ENCODE data around the gene CDKN2AIP. TPM values are rescaled to one million over a fixed set of nuclear protein-coding genes. Genes with fewer than 3 reads are reported as not detected.
A peak's percentile ranks its signal among the peaks of the same experiment; 100 is the strongest.

The CDKN2AIP gene
- total and polyA plus RNA-seq, 7 experiments from 2014 or later: 24.9 to 58.2 (median 44.4) TPM

DNA sequence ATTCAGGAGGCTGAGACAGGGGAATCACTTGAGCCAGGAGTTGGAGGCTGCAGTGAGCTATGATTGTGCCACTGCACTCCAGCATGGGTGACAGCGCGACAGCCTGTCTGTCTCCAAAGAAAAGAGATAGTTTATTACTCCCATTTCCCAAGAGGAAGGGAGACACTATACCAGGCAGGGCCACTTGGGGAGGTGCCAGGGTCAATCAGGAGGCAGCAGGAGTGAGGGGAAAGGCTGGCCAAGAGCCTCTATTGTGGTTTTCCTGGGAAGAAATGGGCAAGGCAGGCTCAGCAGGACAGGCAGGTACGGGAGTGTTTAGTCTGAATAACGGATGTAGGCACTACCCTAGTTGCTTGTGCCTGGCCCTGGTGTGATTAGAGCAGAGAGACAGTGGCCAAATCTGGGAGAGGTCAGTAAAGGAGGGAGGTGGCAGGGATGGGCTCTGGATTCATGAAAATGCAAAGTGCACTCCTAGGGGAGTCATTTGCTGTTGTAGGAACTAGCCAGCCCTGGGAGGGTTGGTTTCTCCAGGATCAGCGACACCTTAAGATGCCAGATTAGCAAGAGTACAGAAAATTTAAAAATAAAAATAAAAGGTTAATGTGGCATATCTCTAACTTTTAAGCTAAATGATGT, 20.2 kb upstream of the CDKN2AIP start:
- Mint-ChIP-seq H3K27me3 (no peaks in the 10 kb centered on the region), H3K4me1 (peaks cover 0 to 13% (median 12%) of the 10 kb centered on the region in 7 donors), H3K9me3 (no peaks in the 10 kb centered on the region), H3K27ac (peak overlapping the region in 5 of 9 donors; percentile 4 to 73 (median 23)), H3K4me3 (no peak overlapping the region), H3K36me3 (no peaks in the 10 kb centered on the region)
- Histone ChIP-seq H3K4me1 (ENCODE audit: control insufficient read depth in 2 of 2, insufficient read depth in 2 of 2, low read length in 2 of 2) (peaks cover 2 to 8% of the 10 kb centered on the region in 2 donors), H3K4me3 (ENCODE audit: low read length) (no peak overlapping the region), H3K27me3 (ENCODE audit: control insufficient read depth in 2 of 2, insufficient read depth in 2 of 2, low read length in 2 of 2) (no peaks in the 10 kb centered on the region), H3K27ac (ENCODE audit: low read depth, low read length) (no peak overlapping the region), H3K36me3 (ENCODE audit: control insufficient read depth in 2 of 3, insufficient read depth in 3 of 3, low read length in 3 of 3) (no peaks in the 10 kb centered on the region), H3K9me3 (ENCODE audit: control insufficient read depth in 2 of 3, low read length in 3 of 3) (no peaks in the 10 kb centered on the region)
- intact Hi-C loops (cut with micrococcal nuclease): no loop called here
- CTCF ChIA-PET: interaction anchor here (0.5 to 0.9 kb wide), 2 partner anchors 17 to 101 kb away, joined by 3 to 4 read pairs; no protein-coding TSS in a partner anchor
- POLR2A ChIA-PET: no interaction called here
- ATAC-seq (no peak), DNase-seq (no peak)

DNA sequence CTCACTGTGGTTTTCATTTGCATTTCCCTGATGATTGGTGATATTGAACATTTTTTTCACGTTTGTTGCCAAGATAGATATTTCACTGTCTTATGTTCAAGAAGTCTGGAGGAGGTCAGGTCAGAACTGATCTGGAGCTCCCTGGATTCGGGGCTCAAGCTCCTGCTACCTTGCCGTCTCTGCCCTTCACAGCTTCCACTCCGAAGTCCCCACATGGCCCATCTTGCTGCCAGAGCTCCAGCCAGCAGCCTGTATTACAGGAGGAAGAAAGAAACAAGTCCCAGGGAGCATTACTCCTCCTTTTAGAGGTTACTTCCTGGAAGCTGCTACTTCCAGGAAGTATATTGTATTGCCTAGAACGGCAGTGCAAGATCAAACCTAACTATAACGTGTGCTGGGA, 17.9 kb upstream of the CDKN2AIP start:
- no peaks in the 10 kb centered on the region for H3K36me3 Mint-ChIP-seq
- peak overlapping the region in 8 of 9 donors; percentile 40 to 89 (median 84) for H3K27ac Mint-ChIP-seq
- intact Hi-C loops (cut with micrococcal nuclease): no loop called here
- POLR2A ChIA-PET: interaction anchor here (10.6 kb wide), 1 partner anchor 17 kb away, joined by 170 read pairs; the partner anchor contains the start of gene CDKN2AIP
- CTCF ChIA-PET: interaction anchor here (0.6 to 0.7 kb wide), 2 partner anchors 11 to 19 kb away, joined by 3 read pairs; no protein-coding TSS in a partner anchor
- no peaks in the 10 kb centered on the region for H3K27me3 Mint-ChIP-seq
- Histone ChIP-seq H3K27me3 (ENCODE audit: control insufficient read depth in 2 of 2, insufficient read depth in 2 of 2, low read length in 2 of 2) (no peaks in the 10 kb centered on the region), H3K36me3 (ENCODE audit: control insufficient read depth in 2 of 3, insufficient read depth in 3 of 3, low read length in 3 of 3) (no peaks in the 10 kb centered on the region), H3K4me1 (ENCODE audit: control insufficient read depth in 2 of 2, insufficient read depth in 2 of 2, low read length in 2 of 2) (peaks cover 14 to 26% of the 10 kb centered on the region in 2 donors), H3K4me3 (ENCODE audit: low read length) (no peak overlapping the region), H3K27ac (ENCODE audit: low read depth, low read length) (no peak overlapping the region), H3K9me3 (ENCODE audit: control insufficient read depth in 2 of 3, low read length in 3 of 3) (no peaks in the 10 kb centered on the region)
- no peak for DNase-seq
- ATAC-seq: no peak
- peaks cover 9 to 35% (median 32%) of the 10 kb centered on the region in 7 donors for H3K4me1 Mint-ChIP-seq
- peak overlapping the region in 3 of 10 donors; percentile 36 to 48 (median 46) for H3K4me3 Mint-ChIP-seq
- no peaks in the 10 kb centered on the region for H3K9me3 Mint-ChIP-seq

DNA sequence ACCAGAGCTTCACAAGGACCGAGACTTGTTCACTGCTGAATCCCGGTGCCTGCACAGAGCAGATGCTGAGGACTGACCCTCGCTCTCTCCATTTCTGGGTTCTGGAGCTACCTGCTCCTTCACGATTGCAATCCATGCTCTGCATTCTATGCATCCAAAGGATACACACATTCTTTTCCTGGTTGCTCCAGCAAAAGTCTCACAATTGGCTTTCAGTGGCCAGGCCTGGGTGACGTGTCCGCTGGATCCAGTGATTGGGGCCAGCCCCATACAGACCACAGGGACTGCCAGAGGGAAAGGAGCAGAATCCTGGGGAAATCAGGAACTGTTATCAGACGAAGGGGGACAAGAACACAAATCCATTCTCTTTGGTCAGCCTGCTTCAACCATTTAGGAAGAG, 14.9 kb upstream of the CDKN2AIP start:
- POLR2A ChIA-PET: interaction anchor here (1.2 to 10.6 kb wide), 3 partner anchors 14 to 77 kb away, joined by 4 to 170 read pairs (median 4); partner anchors contain the start of gene CDKN2AIP
- Mint-ChIP-seq H3K4me1 (peaks cover 12 to 60% (median 49%) of the 10 kb centered on the region in 7 donors), H3K27me3 (no peaks in the 10 kb centered on the region), H3K9me3 (no peaks in the 10 kb centered on the region), H3K27ac (peak overlapping the region; percentile 42 to 89 (median 81)), H3K36me3 (no peaks in the 10 kb centered on the region), H3K4me3 (peak overlapping the region in 5 of 10 donors; percentile 13 to 63 (median 22))
- intact Hi-C loops (cut with micrococcal nuclease): no loop called here
- CTCF ChIA-PET: interaction anchor here (1.3 to 3.0 kb wide), 4 partner anchors 14 to 34 kb away, joined by 3 to 13 read pairs (median 6); partner anchors contain the start of gene CDKN2AIP
- Histone ChIP-seq H3K36me3 (ENCODE audit: control insufficient read depth in 2 of 3, insufficient read depth in 3 of 3, low read length in 3 of 3) (no peaks in the 10 kb centered on the region), H3K9me3 (ENCODE audit: control insufficient read depth in 2 of 3, low read length in 3 of 3) (no peaks in the 10 kb centered on the region), H3K27me3 (ENCODE audit: control insufficient read depth in 2 of 2, insufficient read depth in 2 of 2, low read length in 2 of 2) (no peaks in the 10 kb centered on the region), H3K4me1 (ENCODE audit: control insufficient read depth in 2 of 2, insufficient read depth in 2 of 2, low read length in 2 of 2) (peaks cover 16 to 38% of the 10 kb centered on the region in 2 donors), H3K27ac (ENCODE audit: low read depth, low read length) (peak overlapping the region; percentile 1), H3K4me3 (ENCODE audit: low read length) (no peak overlapping the region)
- DNase-seq (no peak), ATAC-seq (no peak)

DNA sequence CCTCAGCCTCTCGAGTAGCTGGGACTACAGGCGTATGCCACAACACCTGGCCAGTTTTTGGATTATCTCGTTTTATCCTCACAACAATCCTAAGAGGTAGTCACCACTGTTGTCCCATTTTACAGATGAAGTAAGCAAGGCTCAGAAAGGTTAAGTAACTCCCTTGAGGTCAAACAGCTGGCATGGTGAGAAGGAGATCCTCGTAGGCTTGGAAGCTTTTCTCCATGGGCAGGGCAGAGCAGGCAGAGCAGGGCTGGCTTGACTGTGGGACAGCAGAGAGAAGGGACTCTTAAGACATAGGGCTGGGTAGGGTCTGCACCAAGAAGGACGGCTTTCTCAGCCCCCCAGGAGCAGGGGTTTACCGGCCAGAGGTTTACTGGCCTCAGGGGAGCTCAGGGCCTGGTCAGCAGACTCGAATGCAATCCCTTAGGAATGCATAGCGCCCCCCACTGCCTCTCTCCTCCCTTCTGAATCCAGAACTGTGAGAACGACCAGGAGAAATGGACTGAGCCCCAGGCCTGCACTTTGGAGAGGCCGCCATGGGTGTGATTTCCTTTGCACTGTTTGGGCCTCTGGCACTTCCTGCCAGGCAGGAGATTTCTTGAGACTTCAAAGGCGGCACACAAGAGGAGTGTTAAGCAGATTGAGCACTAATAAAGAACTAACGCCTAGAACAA, 14.0 kb upstream of the CDKN2AIP start:
- Histone ChIP-seq H3K36me3 (ENCODE audit: control insufficient read depth in 2 of 3, insufficient read depth in 3 of 3, low read length in 3 of 3) (no peaks in the 10 kb centered on the region), H3K27me3 (ENCODE audit: control insufficient read depth in 2 of 2, insufficient read depth in 2 of 2, low read length in 2 of 2) (no peaks in the 10 kb centered on the region), H3K27ac (ENCODE audit: low read depth, low read length) (peak overlapping the region; percentile 52), H3K4me3 (ENCODE audit: low read length) (peak overlapping the region; percentile 2), H3K9me3 (ENCODE audit: control insufficient read depth in 2 of 3, low read length in 3 of 3) (no peaks in the 10 kb centered on the region), H3K4me1 (ENCODE audit: control insufficient read depth in 2 of 2, insufficient read depth in 2 of 2, low read length in 2 of 2) (peaks cover 16 to 44% of the 10 kb centered on the region in 2 donors)
- no peaks in the 10 kb centered on the region for H3K36me3 Mint-ChIP-seq
- intact Hi-C loops (cut with micrococcal nuclease): loop anchor here (1.0 kb wide), 2 partner anchors 14 to 23 kb away; partner anchors contain the start of gene CDKN2AIP (in 2 of the 2)
- ChIA-PET POLR2A (interaction anchor here (0.5 to 10.6 kb wide), 7 partner anchors 13 to 75 kb away, joined by 3 to 170 read pairs (median 4); partner anchors contain the start of gene CDKN2AIP), CTCF (interaction anchor here (0.7 to 3.0 kb wide), 3 partner anchors 13 to 31 kb away, joined by 3 to 13 read pairs (median 4); no protein-coding TSS in a partner anchor)
- peak overlapping the region; percentile 78 to 95 (median 90) for H3K27ac Mint-ChIP-seq
- no peaks in the 10 kb centered on the region for H3K27me3 Mint-ChIP-seq
- no peaks in the 10 kb centered on the region for H3K9me3 Mint-ChIP-seq
- DNase-seq: peak in 7 of 9 donors; percentile 25 to 51 (median 44)
- ATAC-seq: peak; percentile 68
- peak overlapping the region; percentile 63 to 77 (median 74) for H3K4me3 Mint-ChIP-seq
- peaks cover 12 to 63% (median 51%) of the 10 kb centered on the region in 7 donors for H3K4me1 Mint-ChIP-seq

DNA sequence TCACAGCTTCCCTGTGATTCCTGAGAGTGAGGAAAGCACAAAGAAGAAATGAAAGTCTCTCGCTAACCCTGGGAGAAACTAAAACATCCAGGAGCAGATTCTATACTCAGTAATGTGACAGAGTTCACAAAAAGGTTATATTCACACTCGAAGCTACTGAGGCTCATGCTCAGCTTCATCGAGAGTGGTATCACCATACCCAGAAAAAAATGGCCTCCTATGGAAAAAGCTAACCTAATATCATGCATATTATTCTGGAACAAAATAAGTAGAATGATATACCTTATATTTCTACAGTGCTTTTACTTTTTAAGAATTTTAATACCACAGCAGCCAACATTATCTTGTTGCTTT, 13.5 kb upstream of the CDKN2AIP start:
- Mint-ChIP-seq H3K36me3 (no peaks in the 10 kb centered on the region), H3K27ac (peak overlapping the region; percentile 78 to 95 (median 90)), H3K9me3 (no peaks in the 10 kb centered on the region), H3K4me1 (peaks cover 12 to 62% (median 51%) of the 10 kb centered on the region in 7 donors), H3K27me3 (no peaks in the 10 kb centered on the region), H3K4me3 (peak overlapping the region; percentile 63 to 77 (median 74))
- H3K27me3 ChIP-seq (ENCODE audit: control insufficient read depth in 2 of 2, insufficient read depth in 2 of 2, low read length in 2 of 2): no peaks in the 10 kb centered on the region
- no peaks in the 10 kb centered on the region for H3K36me3 ChIP-seq (ENCODE audit: control insufficient read depth in 2 of 3, insufficient read depth in 3 of 3, low read length in 3 of 3)
- no peaks in the 10 kb centered on the region for H3K9me3 ChIP-seq (ENCODE audit: control insufficient read depth in 2 of 3, low read length in 3 of 3)
- intact Hi-C loops (cut with micrococcal nuclease): loop anchor here (1.0 kb wide), 2 partner anchors 13 to 24 kb away; partner anchors contain the start of gene CDKN2AIP (in 2 of the 2)
- ATAC-seq (peak; percentile 10), DNase-seq (no peak)
- ChIA-PET POLR2A (interaction anchor here (1.0 to 10.6 kb wide), 5 partner anchors 12 to 75 kb away, joined by 3 to 170 read pairs (median 4); partner anchors contain the start of gene CDKN2AIP), CTCF (interaction anchor here (0.6 to 3.0 kb wide), 4 partner anchors 9 to 32 kb away, joined by 3 to 13 read pairs (median 4); no protein-coding TSS in a partner anchor)
- peak overlapping the region; percentile 52 for H3K27ac ChIP-seq (ENCODE audit: low read depth, low read length)
- peak overlapping the region; percentile 2 for H3K4me3 ChIP-seq (ENCODE audit: low read length)
- H3K4me1 ChIP-seq (ENCODE audit: control insufficient read depth in 2 of 2, insufficient read depth in 2 of 2, low read length in 2 of 2): peaks cover 16 to 44% of the 10 kb centered on the region in 2 donors

DNA sequence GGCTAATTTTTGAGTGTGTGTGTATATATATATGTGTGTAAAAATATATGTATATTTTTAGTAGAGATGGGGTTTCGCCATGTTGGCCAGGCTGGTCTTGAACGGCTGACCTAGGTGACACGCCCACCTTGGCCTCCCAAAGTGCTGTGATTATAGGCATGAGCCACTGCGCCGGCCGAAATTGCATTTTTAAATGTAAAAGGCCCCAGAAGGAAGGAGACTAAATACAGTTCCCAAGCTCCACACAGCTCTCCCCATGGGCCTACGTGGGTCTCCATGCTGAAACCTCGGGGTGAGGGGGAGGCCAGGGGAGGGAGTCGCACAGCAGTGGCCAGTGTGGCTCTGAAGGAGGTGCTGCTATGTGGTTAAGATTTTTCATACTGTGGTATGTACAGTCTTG, 12.8 kb upstream of the CDKN2AIP start:
- POLR2A ChIA-PET: interaction anchor here (1.1 to 10.6 kb wide), 3 partner anchors 12 to 74 kb away, joined by 4 to 170 read pairs (median 14); partner anchors contain the start of gene CDKN2AIP
- no peaks in the 10 kb centered on the region for H3K27me3 ChIP-seq (ENCODE audit: control insufficient read depth in 2 of 2, insufficient read depth in 2 of 2, low read length in 2 of 2)
- no peak overlapping the region for H3K4me3 ChIP-seq (ENCODE audit: low read length)
- peaks cover 16 to 40% of the 10 kb centered on the region in 2 donors for H3K4me1 ChIP-seq (ENCODE audit: control insufficient read depth in 2 of 2, insufficient read depth in 2 of 2, low read length in 2 of 2)
- no peaks in the 10 kb centered on the region for H3K27me3 Mint-ChIP-seq
- CTCF ChIA-PET: interaction anchor here (0.6 to 3.0 kb wide), 3 partner anchors 8 to 24 kb away, joined by 3 to 13 read pairs (median 4); no protein-coding TSS in a partner anchor
- peak overlapping the region in 6 of 10 donors; percentile 12 to 77 (median 74) for H3K4me3 Mint-ChIP-seq
- H3K9me3 ChIP-seq (ENCODE audit: control insufficient read depth in 2 of 3, low read length in 3 of 3): no peaks in the 10 kb centered on the region
- no peaks in the 10 kb centered on the region for H3K36me3 Mint-ChIP-seq
- DNase-seq (no peak), ATAC-seq (no peak)
- H3K36me3 ChIP-seq (ENCODE audit: control insufficient read depth in 2 of 3, insufficient read depth in 3 of 3, low read length in 3 of 3): no peaks in the 10 kb centered on the region
- H3K9me3 Mint-ChIP-seq: no peaks in the 10 kb centered on the region
- intact Hi-C loops (cut with micrococcal nuclease): no loop called here
- peak overlapping the region in 8 of 9 donors; percentile 81 to 95 (median 90) for H3K27ac Mint-ChIP-seq
- peaks cover 12 to 56% (median 44%) of the 10 kb centered on the region in 7 donors for H3K4me1 Mint-ChIP-seq
- H3K27ac ChIP-seq (ENCODE audit: low read depth, low read length): peak overlapping the region; percentile 38

Data from naive thymus-derived CD4-positive, alpha-beta T cell (primary cell).